SK-N-SH (cell line): Measurements from ENCODE around the gene PARP12. TPM values are rescaled to one million over a fixed set of nuclear protein-coding genes. Genes with fewer than 3 reads are reported as not detected.

Experiments
- CTCF ChIA-PET: fragments of 300-600, 350-600 bp; formaldehyde crosslinking; extraction: SDS; loops from one replicate; lab custom pipeline; 2021; lab: Yijun Ruan, JAX
- POLR2A ChIA-PET: fragments of 350-600 bp; sonication (Branson Sonifier 250); formaldehyde crosslinking; extraction: SDS; loops from one replicate; lab custom pipeline; 2020; ENCODE audit warnings: antibody characterized with exemption, inconsistent platforms; lab: Yijun Ruan, JAX
- DNase-seq: peaks from one replicate; pipeline ENCODE4 v3.0.0; 2012
- H2AFZ ChIP-seq: fragments of 200-600 bp; sonication (generic); 2 replicates; pipeline ENCODE4 v1.8.1; 2016; ENCODE audit warnings: antibody characterized with exemption, mild to moderate bottlenecking, low read depth
- H3F3A ChIP-seq: fragments of 200-600 bp; sonication (generic); replicated peaks from 2 replicates; pipeline ENCODE3; 2016; ENCODE audit warnings: antibody characterized with exemption, mild to moderate bottlenecking; ENCODE audit not compliant: insufficient read depth
- H3K27ac ChIP-seq, 2 experiments: fragments of 200-500 bp in 1 of 2; fragments of 200-600 bp in 1 of 2; sonication (Bioruptor generic) in 1 of 2; sonication (generic), shearing (Covaris generic) in 1 of 2; 2 replicates each; pipeline versions ENCODE4 v1.5.1 to v1.6.1; 2014 to 2016; ENCODE audit warnings: low read depth in 2 of 2, inconsistent platforms in 1 of 2, low read length in 1 of 2, mild to moderate bottlenecking in 1 of 2, mixed read lengths in 1 of 2
- H3K27me3 ChIP-seq: fragments of 200-600 bp; sonication (generic), shearing (Covaris generic); 2 replicates; pipeline ENCODE4 v1.6.1; 2016; ENCODE audit warnings: mixed run types; ENCODE audit not compliant: insufficient read depth
- H3K36me3 ChIP-seq, 2 experiments: fragments of 200-500 bp in 1 of 2; fragments of 200-600 bp in 1 of 2; sonication (Bioruptor generic) in 1 of 2; sonication (generic) in 1 of 2; replicated peaks in 1 of 2; 2 replicates each; pipeline versions ENCODE3 to v1.5.1; 2014 to 2016; ENCODE audit warnings: low read length in 1 of 2, mild to moderate bottlenecking in 1 of 2; ENCODE audit not compliant: insufficient read depth in 2 of 2, control insufficient read depth in 1 of 2
- H3K4me1 ChIP-seq, 2 experiments: fragments of 200-500 bp in 1 of 2; fragments of 200-600 bp in 1 of 2; sonication (Bioruptor generic) in 1 of 2; sonication (generic), shearing (Covaris generic) in 1 of 2; 2 replicates each; pipeline versions ENCODE4 v1.5.1 to v1.6.1; 2014 to 2016; ENCODE audit warnings: low read depth in 1 of 2, low read length in 1 of 2, mixed run types in 1 of 2; ENCODE audit not compliant: insufficient read depth in 2 of 2, control insufficient read depth in 1 of 2
- H3K4me2 ChIP-seq: fragments of 200-600 bp; sonication (generic), shearing (Covaris generic); 2 replicates; pipeline ENCODE4 v1.6.1; 2017; ENCODE audit warnings: mixed run types
- H3K4me3 ChIP-seq, 2 experiments: fragments of 200-500 bp in 1 of 2; fragments of 200-600 bp in 1 of 2; sonication (Bioruptor generic) in 1 of 2; sonication (generic), shearing (Covaris generic) in 1 of 2; 2 replicates each; pipeline versions ENCODE4 v1.5.1 to v1.8.1; 2014 to 2016; ENCODE audit warnings: low read depth in 2 of 2, inconsistent platforms in 1 of 2, low read length in 1 of 2, mild to moderate bottlenecking in 1 of 2, mixed read lengths in 1 of 2, moderate library complexity in 1 of 2
- H3K79me2 ChIP-seq: fragments of 200-600 bp; sonication (generic); 2 replicates; pipeline ENCODE4 v1.8.1; 2017; ENCODE audit warnings: mild to moderate bottlenecking; ENCODE audit not compliant: insufficient read depth
- H3K9ac ChIP-seq: fragments of 200-600 bp; sonication (generic); 2 replicates; pipeline ENCODE4 v1.6.1; 2017; ENCODE audit warnings: mixed run types
- H3K9me2 ChIP-seq: fragments of 200-600 bp; sonication (generic); 2 replicates; pipeline ENCODE4 v1.6.1; 2017; ENCODE audit warnings: mixed run types
- H3K9me3 ChIP-seq: fragments of 200-600 bp; sonication (generic); 2 replicates; pipeline ENCODE4 v1.6.1; 2017; ENCODE audit warnings: mixed run types, mild to moderate bottlenecking, moderate library complexity
- H4K20me1 ChIP-seq: fragments of 200-600 bp; sonication (generic); 2 replicates; pipeline ENCODE4 v1.6.1; 2017; ENCODE audit warnings: mild to moderate bottlenecking, mixed run types; ENCODE audit not compliant: insufficient read depth
- CTCF ChIP-seq: fragments of 200-600 bp; sonication (generic); IDR thresholded peaks from 2 replicates; pipeline ENCODE4 v1.6.1; 2017; ENCODE audit warnings: antibody characterized with exemption, mild to moderate bottlenecking, moderate library complexity
- FOXJ3 ChIP-seq: sonication (generic); formaldehyde crosslinking; IDR thresholded peaks from 2 replicates; pipeline ENCODE4 v1.5.1; 2020; ENCODE audit warnings: mild to moderate bottlenecking, missing genetic modification reagents
- NFIC ChIP-seq: IDR thresholded peaks from 2 replicates; pipeline ENCODE4 v1.4.0; 2012; ENCODE audit warnings: borderline replicate concordance
- POLR2AphosphoS5 ChIP-seq: IDR thresholded peaks from 2 replicates; pipeline ENCODE4 v1.6.1; 2012; ENCODE audit warnings: low read depth, low read length
- RCOR1 ChIP-seq: fragments of 150-350 bp; IDR thresholded peaks from 2 replicates; pipeline ENCODE4 v1.6.1; 2017; ENCODE audit warnings: antibody characterized with exemption, low read length
- SMC3 ChIP-seq: IDR thresholded peaks from 2 replicates; pipeline ENCODE4 v1.6.1; 2012; ENCODE audit warnings: low read depth, low read length, improper control_type of control experiment
- TEAD4 ChIP-seq: IDR thresholded peaks from 2 replicates; pipeline ENCODE4 v1.4.0; 2012; ENCODE audit warnings: mild to moderate bottlenecking, borderline replicate concordance; ENCODE audit not compliant: insufficient read depth
- USF1 ChIP-seq: IDR thresholded peaks from 2 replicates; pipeline ENCODE4 v1.4.0; 2012; ENCODE audit warnings: low read depth, borderline replicate concordance
- YY1 ChIP-seq: IDR thresholded peaks from 2 replicates; pipeline ENCODE4 v1.4.0; 2012; ENCODE audit warnings: low read depth, mild to moderate bottlenecking
- WGBS: methylation state at CpG from one replicate; pipeline ENCODE4 v1.1.6; 2017; ENCODE audit warnings: low lambda C conversion rate; 5-methylcytosine and 5-hydroxymethylcytosine counted together
- polyA plus RNA-seq, 3 experiments: library from polyadenylated mRNA; depleted of rRNA; stranded (reverse); fragments of >200 nt; gene quantifications; 2 replicates each; pipeline ENCODE4 v1.2.3, GENCODE V29; 2012

The PARP12 gene
- polyA plus RNA-seq, 1 of the 3 experiments (the other 2 are of a cell fraction): 17.7 TPM

GRCh38 chr7:140062118-140062527 is 628 bp downstream of the PARP12 start (continued):
- TF ChIP-seq RCOR1: no peak

GRCh38 chr7:140061607-140061930 is 1.2 kb downstream of the PARP12 start:
- 97% methylated on average over 2 of the region's 2 CpGs for WGBS
- H3K79me2 ChIP-seq: 0 out of 2 replicates have a peak, but pooled peaks cover 5% of the 10 kb centered on the region
- H3F3A ChIP-seq: peaks cover 20% of the 10 kb centered on the region
- H3K27ac ChIP-seq: peak overlapping the region in 1 of 2 experiments; percentile 8; a peak in 1 of 4 replicates
- no peaks in the 10 kb centered on the region for H3K27me3 ChIP-seq
- DNase-seq: no peak
- peak overlapping the region; percentile 72 for H3K4me2 ChIP-seq
- no peaks in the 10 kb centered on the region for H4K20me1 ChIP-seq
- H3K9me3 ChIP-seq: peaks cover 6% of the 10 kb centered on the region; the same call in 1 of the 2 replicates
- TF ChIP-seq NFIC (no peak), FOXJ3 (CRISPR knock-in tag) (no peak), POLR2AphosphoS5 (no peak), SMC3 (no peak), CTCF (no peak), USF1 (no peak), YY1 (no peak)
- no peak overlapping the region for H3K4me3 ChIP-seq
- CTCF ChIA-PET: no interaction called here
- H2AFZ ChIP-seq: no peak overlapping the region
- no peaks in the 10 kb centered on the region for H3K36me3 ChIP-seq
- H3K9ac ChIP-seq: no peak overlapping the region
- peaks cover 18 to 34% of the 10 kb centered on the region in 2 experiments for H3K4me1 ChIP-seq
- POLR2A ChIA-PET: no interaction called here
- no peaks in the 10 kb centered on the region for H3K9me2 ChIP-seq

- Histone ChIP-seq H3K4me1 (peaks cover 18 to 34% of the 10 kb centered on the region in 2 experiments), H2AFZ (no peak overlapping the region)
Measured at GRCh38 chr7:140060788-140061606, 1.8 kb downstream of the PARP12 start.

More at GRCh38 chr7:140060788-140061606, 1.8 kb downstream of the PARP12 start:
- 92% methylated on average over 11 of the region's 11 CpGs for WGBS
- H3K27me3 ChIP-seq: no peaks in the 10 kb centered on the region
- H3K9ac ChIP-seq: no peak overlapping the region
- no peak for DNase-seq
- no peaks in the 10 kb centered on the region for H3K9me2 ChIP-seq
- ChIA-PET POLR2A (no interaction called here), CTCF (interaction anchor here (0.6 to 1.4 kb wide), 4 partner anchors 18 to 59 kb away, joined by 3 to 4 read pairs (median 4); no protein-coding TSS in a partner anchor)
- no peaks in the 10 kb centered on the region for H4K20me1 ChIP-seq
- H3F3A ChIP-seq: peaks cover 20% of the 10 kb centered on the region
- H3K36me3 ChIP-seq: no peaks in the 10 kb centered on the region
- H3K79me2 ChIP-seq: 0 out of 2 replicates have a peak, but pooled peaks cover 5% of the 10 kb centered on the region
- H3K4me3 ChIP-seq: no peak overlapping the region; a peak in 1 of 4 replicates
- peak overlapping the region; percentile 72; the same call in 1 of the 2 replicates for H3K4me2 ChIP-seq
- TF ChIP-seq TEAD4 (no peak), NFIC (0 out of 2 replicates have a peak, but pooled peaks have one; percentile 45), USF1 (no peak)
- 0 out of 2 replicates have a peak, but pooled peaks cover under 1% of the 10 kb centered on the region for H3K9me3 ChIP-seq
- H3K27ac ChIP-seq: peak overlapping the region in 1 of 2 experiments; percentile 8; a peak in 1 of 4 replicates
